GM23338 (cell line): ENCODE data around the gene TMEM150C. TPM values are rescaled to one million over a fixed set of nuclear protein-coding genes. Genes with fewer than 3 reads are reported as not detected.

Source experiments
- ATAC-seq: fragments of 200-7000 bp; cut with Tn5 transposase; 3 replicates; pipeline ENCODE4 v1.9.1; 2020
- DNase-seq: peaks from one replicate; pipeline ENCODE4 v3.0.0-alpha.2; 2015; ENCODE audit warnings: low spot score
- H2AFZ ChIP-seq: fragments of 200-600 bp; sonication (generic); 2 replicates; pipeline ENCODE4 v1.8.0; 2016; ENCODE audit warnings: antibody characterized with exemption, mild to moderate bottlenecking, moderate library complexity
- H3F3A ChIP-seq: fragments of 200-600 bp; sonication (generic); replicated peaks from 2 replicates; pipeline ENCODE4 v1.8.0; 2017; ENCODE audit warnings: antibody characterized with exemption, mixed run types, low read depth
- H3K27ac ChIP-seq: fragments of 200-600 bp; sonication (generic); 2 replicates; pipeline ENCODE4 v1.6.1; 2016; ENCODE audit warnings: low read depth
- H3K27me3 ChIP-seq: fragments of 200-600 bp; sonication (generic); 2 replicates; pipeline ENCODE4 v1.8.0; 2016; ENCODE audit warnings: mild to moderate bottlenecking, mixed run types, moderate library complexity; ENCODE audit not compliant: insufficient read depth
- H3K36me3 ChIP-seq: fragments of 200-600 bp; sonication (generic); 2 replicates; pipeline ENCODE4 v1.8.0; 2016; ENCODE audit warnings: mild to moderate bottlenecking; ENCODE audit not compliant: insufficient read depth
- H3K4me1 ChIP-seq: fragments of 200-600 bp; sonication (generic); 2 replicates; pipeline ENCODE4 v1.8.0; 2016; ENCODE audit warnings: mild to moderate bottlenecking, moderate library complexity; ENCODE audit not compliant: insufficient read depth
- H3K4me2 ChIP-seq: fragments of 200-600 bp; sonication (generic); 2 replicates; pipeline ENCODE4 v1.7.1; 2017; ENCODE audit warnings: mixed run types
- H3K4me3 ChIP-seq: fragments of 200-600 bp; sonication (generic); 2 replicates; pipeline ENCODE4 v1.6.1; 2016; ENCODE audit warnings: mixed run types
- H3K79me2 ChIP-seq: fragments of 200-600 bp; sonication (generic); replicated peaks from 2 replicates; pipeline ENCODE4 v1.8.0; 2017; ENCODE audit warnings: mild to moderate bottlenecking; ENCODE audit not compliant: insufficient read depth
- H3K9me2 ChIP-seq: fragments of 200-600 bp; sonication (generic); 2 replicates; pipeline ENCODE4 v1.8.0; 2017; ENCODE audit not compliant: insufficient read depth
- H4K20me1 ChIP-seq: fragments of 200-600 bp; sonication (generic); replicated peaks from 2 replicates; pipeline ENCODE4 v1.8.0; 2017; ENCODE audit warnings: mild to moderate bottlenecking; ENCODE audit not compliant: insufficient read depth
- H3K27ac Mint-ChIP-seq: 2 replicates; pipeline ENCODE4 v1.8.0; 2020; ENCODE audit warnings: inconsistent platforms, mild to moderate bottlenecking, moderate library complexity, mixed read lengths
- H3K27me3 Mint-ChIP-seq: 3 replicates; pipeline ENCODE4 v1.8.0; 2022; ENCODE audit warnings: low read depth, mild to moderate bottlenecking, moderate library complexity, mixed read lengths, inconsistent platforms; ENCODE audit not compliant: insufficient read depth, poor library complexity
- H3K36me3 Mint-ChIP-seq: 3 replicates; pipeline ENCODE4 v1.8.0; 2021; ENCODE audit warnings: low read depth, mild to moderate bottlenecking, inconsistent platforms, moderate library complexity, mixed read lengths
- H3K4me1 Mint-ChIP-seq: 3 replicates; pipeline ENCODE4 v1.8.0; 2020; ENCODE audit warnings: mild to moderate bottlenecking, inconsistent platforms, mixed read lengths
- H3K4me3 Mint-ChIP-seq: 3 replicates; pipeline ENCODE4 v1.8.0; 2021; ENCODE audit warnings: moderate library complexity, mild to moderate bottlenecking, inconsistent platforms, mixed read lengths
- H3K9me3 Mint-ChIP-seq: 3 replicates; pipeline ENCODE4 v1.8.0; 2020; ENCODE audit warnings: moderate library complexity, mild to moderate bottlenecking, inconsistent platforms, mixed read lengths
- CREB1 ChIP-seq: fragments of 250-450 bp; sonication (Bioruptor Pico); IDR thresholded peaks from 2 replicates; pipeline ENCODE4 v1.5.0; 2020; ENCODE audit warnings: low read depth, mild to moderate bottlenecking, moderate library complexity
- CTCF ChIP-seq, 2 experiments: fragments of 200-600 bp in 1 of 2; sonication (generic) in 1 of 2; conservative IDR thresholded peaks; 2 replicates each; pipeline versions ENCODE4 v1.5.1 to v1.6.1; 2016 to 2017; ENCODE audit warnings: antibody characterized with exemption in 2 of 2, low read depth in 2 of 2, mild to moderate bottlenecking in 2 of 2, moderate library complexity in 1 of 2
- ETS1 ChIP-seq: IDR thresholded peaks from 2 replicates; pipeline ENCODE4 v1.6.1; 2016; ENCODE audit warnings: antibody characterized with exemption
- EZH2 ChIP-seq: fragments of 200-600 bp; sonication (generic); IDR thresholded peaks from one replicate; pipeline ENCODE4 v1.8.0; 2017; ENCODE audit warnings: antibody characterized with exemption, mild to moderate bottlenecking, low read depth; ENCODE audit not compliant: unreplicated experiment
- EZH2phosphoT487 ChIP-seq: fragments of 200-600 bp; sonication (generic); IDR thresholded peaks from one replicate; pipeline ENCODE4 v1.8.1; 2018; ENCODE audit warnings: antibody characterized with exemption; ENCODE audit not compliant: unreplicated experiment
- JUNB ChIP-seq: IDR thresholded peaks from one replicate; pipeline ENCODE4 v1.6.1; 2016; ENCODE audit warnings: antibody characterized with exemption; ENCODE audit not compliant: unreplicated experiment
- NANOG ChIP-seq: IDR thresholded peaks from 2 replicates; pipeline ENCODE4 v1.6.1; 2016; ENCODE audit warnings: antibody characterized with exemption, borderline replicate concordance
- POLR2AphosphoS5 ChIP-seq: IDR thresholded peaks from 2 replicates; pipeline ENCODE4 v1.6.1; 2016; ENCODE audit warnings: antibody characterized with exemption, low read depth
- REST ChIP-seq: IDR thresholded peaks from one replicate; pipeline ENCODE4 v1.6.1; 2018; ENCODE audit warnings: antibody characterized with exemption; ENCODE audit not compliant: unreplicated experiment
- STAT1 ChIP-seq: IDR thresholded peaks from one replicate; pipeline ENCODE4 v1.6.1; 2016; ENCODE audit warnings: antibody characterized with exemption; ENCODE audit not compliant: unreplicated experiment
- ZNF114 ChIP-seq: fragments of 250-450 bp; sonication (Bioruptor Pico); IDR thresholded peaks from 2 replicates; pipeline ENCODE4 v1.5.0; 2020; ENCODE audit warnings: mild to moderate bottlenecking, moderate library complexity
- ZNF331 ChIP-seq: fragments of 250-450 bp; sonication (Bioruptor Pico); IDR thresholded peaks from 2 replicates; pipeline ENCODE4 v1.5.0; 2020; ENCODE audit warnings: low read depth, mild to moderate bottlenecking, moderate library complexity
- ZNF462 ChIP-seq: fragments of 250-450 bp; sonication (Bioruptor Pico); IDR thresholded peaks from 2 replicates; pipeline ENCODE4 v1.5.0; 2020; ENCODE audit warnings: mild to moderate bottlenecking, moderate library complexity
- polyA plus RNA-seq: library from polyadenylated mRNA; unstranded; fragments of >200 nt; fragmentation: Nextera tagmentation; extraction: Ambion mirVana; gene quantifications from 2 replicates; pipeline ENCODE4 v1.2.1, GENCODE V29; 2016
- total RNA-seq: library from RNA; depleted of rRNA; stranded (reverse); fragments of >200 nt; shearing (Covaris generic); gene quantifications from 2 replicates; pipeline ENCODE4 v1.2.3, GENCODE V29; 2014

Gene TMEM150C
- total and polyA plus RNA-seq, 2 experiments from 2014 or later = 1.7 to 4.0 TPM

GRCh38 chr4:82577451-82577850 lies 15.7 kb upstream of the TMEM150C start:
- Histone ChIP-seq H3K27me3 (no peaks in the 10 kb centered on the region), H3K36me3 (no peaks in the 10 kb centered on the region), H4K20me1 (no peaks in the 10 kb centered on the region), H3K27ac (no peak overlapping the region), H2AFZ (no peak overlapping the region), H3K79me2 (no peaks in the 10 kb centered on the region), H3K9me2 (0 out of 2 replicates have a peak, but pooled peaks cover 5% of the 10 kb centered on the region), H3K4me2 (no peak overlapping the region), H3K4me3 (no peak overlapping the region), H3K4me1 (no peaks in the 10 kb centered on the region), H3F3A (no peaks in the 10 kb centered on the region)
- no peaks in the 10 kb centered on the region for H3K9me3 Mint-ChIP-seq
- no peak for ATAC-seq
- H3K4me1 Mint-ChIP-seq = peaks cover 16% of the 10 kb centered on the region
- no peak overlapping the region for H3K4me3 Mint-ChIP-seq
- peaks cover 3% of the 10 kb centered on the region for H3K27me3 Mint-ChIP-seq
- no peak for DNase-seq
- no peaks in the 10 kb centered on the region for H3K36me3 Mint-ChIP-seq
- H3K27ac Mint-ChIP-seq = no peak overlapping the region
- TF ChIP-seq JUNB (no peak), ZNF331 (CRISPR knock-in tag) (no peak), STAT1 (no peak), ZNF462 (CRISPR knock-in tag) (no peak), CTCF (conservative IDR thresholded peaks at IDR 0.05; ENCODE audit: low read depth in 2 of 2) (no peak), ZNF114 (no peak), EZH2phosphoT487 (no peak), REST (no peak), ETS1 (no peak), POLR2AphosphoS5 (no peak), CREB1 (CRISPR knock-in tag) (no peak), EZH2 (no peak), NANOG (no peak)
